ENCODE measurements around the gene WDR43. TPM values are rescaled to one million over a fixed set of nuclear protein-coding genes. Genes with fewer than 3 reads are reported as not detected.

WDR43 gene
- total and polyA plus RNA-seq, 2 experiments from 2014 or later, result 21.0 to 41.3 TPM

DNA sequence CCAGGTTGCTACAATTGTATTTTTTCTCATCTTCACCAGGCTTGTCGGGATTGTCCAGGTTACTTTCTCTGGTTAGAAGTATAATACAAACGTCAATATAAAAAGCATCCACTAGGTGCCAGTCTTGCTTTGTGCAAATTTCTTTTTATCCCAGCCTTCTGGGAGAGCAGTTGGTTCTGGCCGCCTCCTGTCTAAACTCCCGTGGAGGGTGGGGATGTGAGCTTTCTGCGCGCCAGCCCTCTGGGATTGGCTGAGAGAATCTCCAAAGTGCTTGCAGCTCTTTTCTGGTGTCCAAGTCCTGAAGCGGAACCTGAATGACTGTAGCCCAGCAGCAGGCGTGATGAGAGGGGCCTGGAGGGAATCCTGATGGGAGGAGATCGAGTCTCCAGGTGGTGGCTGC lies 64.2 kb downstream of the WDR43 start:
- TF ChIP-seq EZH2 (IDR thresholded peaks at IDR 0.05; ENCODE audit: borderline replicate concordance) (no peak), EZH2phosphoT487 (IDR thresholded peaks at IDR 0.05; ENCODE audit: low read depth, severe bottlenecking, unreplicated experiment) (no peak)
- TF ChIP-seq, protein P1, sequence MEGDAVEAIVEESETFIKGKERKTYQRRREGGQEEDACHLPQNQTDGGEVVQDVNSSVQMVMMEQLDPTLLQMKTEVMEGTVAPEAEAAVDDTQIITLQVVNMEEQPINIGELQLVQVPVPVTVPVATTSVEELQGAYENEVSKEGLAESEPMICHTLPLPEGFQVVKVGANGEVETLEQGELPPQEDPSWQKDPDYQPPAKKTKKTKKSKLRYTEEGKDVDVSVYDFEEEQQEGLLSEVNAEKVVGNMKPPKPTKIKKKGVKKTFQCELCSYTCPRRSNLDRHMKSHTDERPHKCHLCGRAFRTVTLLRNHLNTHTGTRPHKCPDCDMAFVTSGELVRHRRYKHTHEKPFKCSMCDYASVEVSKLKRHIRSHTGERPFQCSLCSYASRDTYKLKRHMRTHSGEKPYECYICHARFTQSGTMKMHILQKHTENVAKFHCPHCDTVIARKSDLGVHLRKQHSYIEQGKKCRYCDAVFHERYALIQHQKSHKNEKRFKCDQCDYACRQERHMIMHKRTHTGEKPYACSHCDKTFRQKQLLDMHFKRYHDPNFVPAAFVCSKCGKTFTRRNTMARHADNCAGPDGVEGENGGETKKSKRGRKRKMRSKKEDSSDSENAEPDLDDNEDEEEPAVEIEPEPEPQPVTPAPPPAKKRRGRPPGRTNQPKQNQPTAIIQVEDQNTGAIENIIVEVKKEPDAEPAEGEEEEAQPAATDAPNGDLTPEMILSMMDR (IDR thresholded peaks at IDR 0.05; ENCODE audit: poor library complexity), result peak; percentile 73
- WGBS (ENCODE audit: low lambda C conversion rate, missing lambda C conversion rate), result 16% methylated on average over 9 of the region's 9 CpGs
- no peaks in the 10 kb centered on the region for H4K20me1 ChIP-seq (ENCODE audit: insufficient read depth, poor library complexity, severe bottlenecking)
- no peak overlapping the region for H3K27ac ChIP-seq
- H3K27me3 ChIP-seq, result no peaks in the 10 kb centered on the region
- peak; percentile 85 for DNase-seq (ENCODE audit: low spot score)
- H2AFZ ChIP-seq, result peak overlapping the region; percentile 3
- H3K4me1 ChIP-seq (ENCODE audit: insufficient read depth), result no peaks in the 10 kb centered on the region
- H3K9me2 ChIP-seq (replicated peaks; ENCODE audit: insufficient read depth), result no peaks in the 10 kb centered on the region
- peak overlapping the region; percentile 59 for H3K4me2 ChIP-seq
- no peaks in the 10 kb centered on the region for H3K9me3 ChIP-seq (ENCODE audit: low read depth)
- H3K79me2 ChIP-seq, result no peaks in the 10 kb centered on the region
- no peak overlapping the region for H3K4me3 ChIP-seq
- H3K36me3 ChIP-seq (replicated peaks; ENCODE audit: insufficient read depth, low read depth), result no peaks in the 10 kb centered on the region

DNA sequence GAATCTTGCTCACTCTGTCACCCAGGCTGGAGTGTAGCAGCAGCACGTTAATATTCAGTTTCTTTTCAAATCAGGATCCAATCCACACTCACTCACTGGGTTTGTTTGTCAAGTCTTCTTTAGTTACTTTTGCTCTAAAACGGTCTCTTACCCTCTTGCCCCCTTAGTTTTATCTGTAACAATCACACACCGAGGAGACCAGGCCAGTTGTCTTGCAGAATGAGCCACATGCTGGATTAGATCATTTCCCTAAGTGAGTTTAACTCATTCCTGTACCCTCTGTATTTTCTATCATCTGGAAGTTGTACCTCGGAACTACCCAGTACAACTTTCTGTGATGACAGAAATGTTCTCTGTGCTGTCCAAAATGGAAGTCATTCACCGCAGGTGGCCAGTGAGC lies 65.9 kb downstream of the WDR43 start:
- WGBS (ENCODE audit: low lambda C conversion rate, missing lambda C conversion rate), result 41% methylated on average over 5 of the region's 5 CpGs
- Histone ChIP-seq H3K9me3 (ENCODE audit: low read depth) (no peaks in the 10 kb centered on the region), H3K4me3 (no peak overlapping the region), H2AFZ (no peak overlapping the region), H3K9me2 (replicated peaks; ENCODE audit: insufficient read depth) (no peaks in the 10 kb centered on the region), H4K20me1 (ENCODE audit: insufficient read depth, poor library complexity, severe bottlenecking) (no peaks in the 10 kb centered on the region), H3K27ac (no peak overlapping the region), H3K79me2 (no peaks in the 10 kb centered on the region), H3K4me1 (ENCODE audit: insufficient read depth) (no peaks in the 10 kb centered on the region), H3K36me3 (replicated peaks; ENCODE audit: insufficient read depth, low read depth) (no peaks in the 10 kb centered on the region), H3K27me3 (no peaks in the 10 kb centered on the region), H3K4me2 (no peak overlapping the region)
- DNase-seq (ENCODE audit: low spot score), result no peak
- TF ChIP-seq EZH2phosphoT487 (IDR thresholded peaks at IDR 0.05; ENCODE audit: low read depth, severe bottlenecking, unreplicated experiment) (no peak), EZH2 (IDR thresholded peaks at IDR 0.05; ENCODE audit: borderline replicate concordance) (no peak)
- TF ChIP-seq, protein P1 (IDR thresholded peaks at IDR 0.05; ENCODE audit: poor library complexity), result no peak

DNA sequence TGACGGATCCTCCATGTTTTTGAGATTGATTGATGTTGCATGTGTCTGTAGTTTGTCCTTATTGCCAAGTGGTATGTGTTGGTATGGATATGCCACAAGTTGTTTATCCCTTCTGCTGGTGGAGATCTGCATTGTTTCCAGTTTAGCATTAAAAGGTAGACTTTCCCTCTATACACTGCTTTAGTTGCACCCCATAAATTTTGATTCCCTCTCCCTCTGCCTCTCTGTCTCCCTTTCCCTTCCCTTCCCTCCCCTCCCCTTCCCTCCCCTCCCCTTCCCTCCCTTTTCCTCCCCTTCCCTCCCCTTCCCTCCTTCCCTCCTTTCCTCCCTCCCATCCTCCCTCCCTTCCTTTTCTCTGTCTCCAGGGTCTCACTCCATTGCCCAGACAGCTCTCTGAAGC lies 68.0 kb downstream of the WDR43 start:
- Histone ChIP-seq H3K9me2 (replicated peaks; ENCODE audit: insufficient read depth) (no peaks in the 10 kb centered on the region), H3K9me3 (ENCODE audit: low read depth) (no peaks in the 10 kb centered on the region), H4K20me1 (ENCODE audit: insufficient read depth, poor library complexity, severe bottlenecking) (no peaks in the 10 kb centered on the region), H3K36me3 (replicated peaks; ENCODE audit: insufficient read depth, low read depth) (no peaks in the 10 kb centered on the region), H3K27ac (no peak overlapping the region), H3K4me2 (no peak overlapping the region), H3K79me2 (no peaks in the 10 kb centered on the region), H2AFZ (no peak overlapping the region), H3K4me1 (ENCODE audit: insufficient read depth) (no peaks in the 10 kb centered on the region), H3K27me3 (no peaks in the 10 kb centered on the region), H3K4me3 (no peak overlapping the region)
- 94% methylated on average over 1 of the region's 1 CpG for WGBS (ENCODE audit: low lambda C conversion rate, missing lambda C conversion rate)
- no peak for DNase-seq (ENCODE audit: low spot score)
- no peak for TF ChIP-seq EZH2phosphoT487 (IDR thresholded peaks at IDR 0.05; ENCODE audit: low read depth, severe bottlenecking, unreplicated experiment)
- TF ChIP-seq EZH2 (IDR thresholded peaks at IDR 0.05; ENCODE audit: borderline replicate concordance), result no peak
- TF ChIP-seq, protein P1 (IDR thresholded peaks at IDR 0.05; ENCODE audit: poor library complexity), result no peak

Measured in hepatocyte (in vitro differentiated cells).